Panc1 (cell line): Measurements from ENCODE around the gene SEC14L5. TPM values are rescaled to one million over a fixed set of nuclear protein-coding genes. Genes with fewer than 3 reads are reported as not detected.
A peak's percentile ranks its signal among the peaks of the same experiment; 100 is the strongest.

ENCODE experiments used
- ATAC-seq: fragments of 200-7000 bp; cut with Tn5 transposase; 2 replicates; pipeline ENCODE4 v1.9.1; 2020; ENCODE audit warnings: mild to moderate bottlenecking, moderate library complexity
- BruUV-seq: library from RNA; stranded (reverse); fragments of 400-500 nt; replicated peaks from 2 replicates; lab custom pipeline; 2021; lab: Mats Ljungman, UMichigan
- CTCF ChIA-PET: fragments of 300-600 bp; sonication (Branson Sonifier 250); formaldehyde crosslinking; loops from one replicate; lab custom pipeline; 2022; ENCODE audit warnings: antibody characterized with exemption; lab: Charles Lee
- POLR2A ChIA-PET: fragments of 300-600 bp; sonication (Branson Sonifier 250); formaldehyde crosslinking; loops from one replicate; lab custom pipeline; 2022; ENCODE audit warnings: antibody characterized with exemption; lab: Charles Lee
- DNase-seq: peaks from one replicate; pipeline ENCODE4 v3.0.0-alpha.2; 2010; ENCODE audit warnings: low read depth, low spot score
- H3K27ac ChIP-seq: 2 replicates; pipeline ENCODE4 v1.5.1; 2011; ENCODE audit warnings: mild to moderate bottlenecking, low read length, inconsistent platforms
- H3K27me3 ChIP-seq: fragments of 200-500 bp; sonication (Bioruptor generic); 2 replicates; pipeline ENCODE4 v1.6.0; 2014; ENCODE audit warnings: low read length, inconsistent platforms; ENCODE audit not compliant: control insufficient read depth, insufficient read depth
- H3K36me3 ChIP-seq: fragments of 200-500 bp; sonication (Bioruptor generic); 2 replicates; pipeline ENCODE4 v1.5.1; 2014; ENCODE audit warnings: inconsistent platforms, mild to moderate bottlenecking, low read length, moderate library complexity; ENCODE audit not compliant: control insufficient read depth, insufficient read depth
- H3K4me1 ChIP-seq: 2 replicates; pipeline ENCODE4 v1.5.1; 2011; ENCODE audit warnings: inconsistent platforms, mild to moderate bottlenecking, low read length, moderate library complexity; ENCODE audit not compliant: control insufficient read depth, insufficient read depth
- H3K4me3 ChIP-seq, 2 experiments: 2 replicates each; pipeline ENCODE4 v1.5.1; 2011 to 2012; ENCODE audit warnings: low read depth in 2 of 2, low read length in 2 of 2, mild to moderate bottlenecking in 2 of 2, inconsistent platforms in 1 of 2, moderate library complexity in 1 of 2
- H3K9me3 ChIP-seq: fragments of 200-500 bp; sonication (Bioruptor generic); 2 replicates; pipeline ENCODE4 v1.5.1; 2014; ENCODE audit warnings: low read depth, mild to moderate bottlenecking, inconsistent platforms, low read length, moderate library complexity; ENCODE audit not compliant: control insufficient read depth, insufficient read depth
- POLR2AphosphoS5 ChIP-seq: IDR thresholded peaks from 2 replicates; pipeline ENCODE4 v1.6.1; 2012; ENCODE audit warnings: mild to moderate bottlenecking, low read depth, low read length, moderate library complexity
- SIN3A ChIP-seq: IDR thresholded peaks from 2 replicates; pipeline ENCODE4 v1.6.1; 2012; ENCODE audit warnings: low read depth, mild to moderate bottlenecking, low read length, moderate library complexity, borderline replicate concordance; ENCODE audit not compliant: insufficient read depth
- TCF7L2 ChIP-seq: IDR thresholded peaks from 2 replicates; pipeline ENCODE4 v1.6.1; 2011; ENCODE audit warnings: mild to moderate bottlenecking, low read depth, low read length, inconsistent platforms
- in situ Hi-C: cut with HindIII; loops from 2 replicates; pipeline ENCODE4 v1.10.0; 2016; ENCODE audit warnings: low sequenced_read_pairs, low pct_unique_long_range_greater_than_20kb
- intact Hi-C: fragments of 100-400 bp; cut with micrococcal nuclease; formaldehyde crosslinking; loops from one replicate; pipeline ENCODE4 v1.10.0; 2022; ENCODE audit not compliant: unreplicated experiment
- total RNA-seq: library from RNA; stranded (reverse); gene quantifications from one replicate; pipeline ENCODE4 v1.2.1, GENCODE V29; 2021; ENCODE audit not compliant: unreplicated experiment
- TF ChIP-seq, protein P1 (sequence below), 2 experiments: IDR thresholded peaks; 2 replicates each; pipeline ENCODE4 v1.6.1; 2011 to 2012; ENCODE audit warnings: low read depth in 2 of 2, control low read depth in 1 of 2, low read length in 1 of 2, mild to moderate bottlenecking in 1 of 2, moderate library complexity in 1 of 2; ENCODE audit not compliant: insufficient read depth in 1 of 2
- TF ChIP-seq, protein P2 (sequence below): fragments of 450-650 bp; IDR thresholded peaks from 2 replicates; pipeline ENCODE4 v1.5.1; 2017; ENCODE audit warnings: mild to moderate bottlenecking

Gene SEC14L5
- total RNA-seq, 1 experiment from 2014 or later: 0.26 TPM

DNA sequence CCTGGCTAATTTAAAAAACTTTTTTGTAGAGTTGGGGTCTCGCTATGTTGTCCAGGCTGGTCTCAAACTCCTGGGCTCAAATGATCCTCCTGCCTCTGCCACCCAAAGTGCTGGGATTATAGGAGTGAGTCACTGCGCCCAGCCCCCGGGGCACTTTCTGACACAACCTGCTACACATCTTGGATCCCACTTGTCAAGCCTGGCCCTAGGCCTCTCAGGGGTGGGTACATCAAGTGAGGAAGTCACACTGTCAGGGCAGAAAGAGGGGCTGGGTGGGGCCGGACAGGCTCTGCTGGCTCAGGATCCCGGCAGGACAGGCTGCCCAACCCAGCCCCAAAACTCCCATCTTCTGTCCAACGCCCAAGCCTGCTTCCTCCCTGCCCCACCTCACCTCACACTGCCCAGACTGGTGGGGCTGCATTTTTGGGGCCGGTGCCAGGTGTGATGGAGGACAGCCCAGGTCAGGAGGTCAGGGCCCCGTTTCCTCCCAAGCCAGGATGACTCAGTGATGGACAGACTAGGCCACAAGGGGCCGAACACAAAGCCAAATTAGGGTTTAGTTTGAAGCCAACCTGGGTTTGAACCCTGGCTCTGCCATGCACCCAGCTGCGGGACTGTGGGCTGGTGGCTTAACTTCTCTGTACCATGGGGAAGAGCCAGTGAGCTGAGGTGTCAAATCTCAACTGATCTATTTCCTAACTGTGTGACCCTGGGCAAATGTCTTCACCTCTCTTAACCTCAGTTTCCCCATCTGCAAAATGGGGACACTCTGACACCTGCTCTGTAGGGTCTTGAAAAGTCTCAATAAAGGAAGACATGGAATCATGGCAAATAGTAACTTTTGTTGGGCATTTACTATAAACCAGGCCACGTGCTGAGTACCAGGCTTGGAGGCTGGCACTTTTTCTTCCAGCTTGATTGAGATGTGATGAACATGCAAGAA is 12.3 kb upstream of the SEC14L5 start:
- Histone ChIP-seq H3K27me3 (no peaks in the 10 kb centered on the region), H3K4me3 (no peak overlapping the region), H3K9me3 (no peaks in the 10 kb centered on the region), H3K36me3 (no peaks in the 10 kb centered on the region), H3K4me1 (peaks cover 74% of the 10 kb centered on the region), H3K27ac (peak overlapping the region; percentile 94)
- ChIA-PET CTCF (no interaction called here), POLR2A (interaction anchor here (0.6 kb wide), 1 partner anchor 88 kb away, joined by 5 read pairs; the partner anchor contains the start of gene NAGPA)
- BruUV-seq: no TSS peak
- no peak for DNase-seq
- peak; percentile 50 for ATAC-seq
- intact Hi-C loops (no loop called here), in situ Hi-C loops (no loop called here)
- peak; percentile 43; the same call in 1 of the 2 replicates for TF ChIP-seq POLR2AphosphoS5
- no peak for TF ChIP-seq TCF7L2

DNA sequence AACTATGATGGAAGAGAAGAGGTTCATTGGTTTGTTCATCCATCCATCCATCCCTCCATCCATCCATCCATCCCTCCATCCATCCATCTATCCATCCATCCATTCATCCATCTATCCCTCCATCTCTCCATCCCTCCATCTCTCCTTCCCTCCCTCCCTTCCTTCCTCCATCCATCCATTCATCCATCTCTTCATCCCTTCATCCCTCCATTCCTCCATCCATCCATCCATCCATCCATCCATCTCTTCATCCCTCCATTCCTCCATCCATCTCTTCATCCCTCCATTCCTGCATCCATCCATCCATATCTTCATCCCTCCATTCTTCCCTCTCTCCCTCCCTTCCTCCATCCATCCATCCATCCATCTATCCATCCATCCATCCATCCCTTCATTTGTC is 11.2 kb upstream of the SEC14L5 start:
- POLR2A ChIA-PET: no interaction called here
- BruUV-seq: no TSS peak
- intact Hi-C loops (no loop called here), in situ Hi-C loops (no loop called here)
- H3K27ac ChIP-seq: peak overlapping the region; percentile 71
- no peak for TF ChIP-seq TCF7L2
- TF ChIP-seq, protein P1, sequence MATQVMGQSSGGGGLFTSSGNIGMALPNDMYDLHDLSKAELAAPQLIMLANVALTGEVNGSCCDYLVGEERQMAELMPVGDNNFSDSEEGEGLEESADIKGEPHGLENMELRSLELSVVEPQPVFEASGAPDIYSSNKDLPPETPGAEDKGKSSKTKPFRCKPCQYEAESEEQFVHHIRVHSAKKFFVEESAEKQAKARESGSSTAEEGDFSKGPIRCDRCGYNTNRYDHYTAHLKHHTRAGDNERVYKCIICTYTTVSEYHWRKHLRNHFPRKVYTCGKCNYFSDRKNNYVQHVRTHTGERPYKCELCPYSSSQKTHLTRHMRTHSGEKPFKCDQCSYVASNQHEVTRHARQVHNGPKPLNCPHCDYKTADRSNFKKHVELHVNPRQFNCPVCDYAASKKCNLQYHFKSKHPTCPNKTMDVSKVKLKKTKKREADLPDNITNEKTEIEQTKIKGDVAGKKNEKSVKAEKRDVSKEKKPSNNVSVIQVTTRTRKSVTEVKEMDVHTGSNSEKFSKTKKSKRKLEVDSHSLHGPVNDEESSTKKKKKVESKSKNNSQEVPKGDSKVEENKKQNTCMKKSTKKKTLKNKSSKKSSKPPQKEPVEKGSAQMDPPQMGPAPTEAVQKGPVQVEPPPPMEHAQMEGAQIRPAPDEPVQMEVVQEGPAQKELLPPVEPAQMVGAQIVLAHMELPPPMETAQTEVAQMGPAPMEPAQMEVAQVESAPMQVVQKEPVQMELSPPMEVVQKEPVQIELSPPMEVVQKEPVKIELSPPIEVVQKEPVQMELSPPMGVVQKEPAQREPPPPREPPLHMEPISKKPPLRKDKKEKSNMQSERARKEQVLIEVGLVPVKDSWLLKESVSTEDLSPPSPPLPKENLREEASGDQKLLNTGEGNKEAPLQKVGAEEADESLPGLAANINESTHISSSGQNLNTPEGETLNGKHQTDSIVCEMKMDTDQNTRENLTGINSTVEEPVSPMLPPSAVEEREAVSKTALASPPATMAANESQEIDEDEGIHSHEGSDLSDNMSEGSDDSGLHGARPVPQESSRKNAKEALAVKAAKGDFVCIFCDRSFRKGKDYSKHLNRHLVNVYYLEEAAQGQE (IDR thresholded peaks at IDR 0.05; ENCODE audit: insufficient read depth in 1 of 2, low read depth in 2 of 2, low read length in 1 of 2): no peak
- CTCF ChIA-PET: no interaction called here
- H3K9me3 ChIP-seq: no peaks in the 10 kb centered on the region
- H3K4me1 ChIP-seq: peaks cover 73% of the 10 kb centered on the region
- H3K4me3 ChIP-seq: no peak overlapping the region
- no peaks in the 10 kb centered on the region for H3K27me3 ChIP-seq
- no peak for DNase-seq
- ATAC-seq: no peak
- H3K36me3 ChIP-seq: no peaks in the 10 kb centered on the region

DNA sequence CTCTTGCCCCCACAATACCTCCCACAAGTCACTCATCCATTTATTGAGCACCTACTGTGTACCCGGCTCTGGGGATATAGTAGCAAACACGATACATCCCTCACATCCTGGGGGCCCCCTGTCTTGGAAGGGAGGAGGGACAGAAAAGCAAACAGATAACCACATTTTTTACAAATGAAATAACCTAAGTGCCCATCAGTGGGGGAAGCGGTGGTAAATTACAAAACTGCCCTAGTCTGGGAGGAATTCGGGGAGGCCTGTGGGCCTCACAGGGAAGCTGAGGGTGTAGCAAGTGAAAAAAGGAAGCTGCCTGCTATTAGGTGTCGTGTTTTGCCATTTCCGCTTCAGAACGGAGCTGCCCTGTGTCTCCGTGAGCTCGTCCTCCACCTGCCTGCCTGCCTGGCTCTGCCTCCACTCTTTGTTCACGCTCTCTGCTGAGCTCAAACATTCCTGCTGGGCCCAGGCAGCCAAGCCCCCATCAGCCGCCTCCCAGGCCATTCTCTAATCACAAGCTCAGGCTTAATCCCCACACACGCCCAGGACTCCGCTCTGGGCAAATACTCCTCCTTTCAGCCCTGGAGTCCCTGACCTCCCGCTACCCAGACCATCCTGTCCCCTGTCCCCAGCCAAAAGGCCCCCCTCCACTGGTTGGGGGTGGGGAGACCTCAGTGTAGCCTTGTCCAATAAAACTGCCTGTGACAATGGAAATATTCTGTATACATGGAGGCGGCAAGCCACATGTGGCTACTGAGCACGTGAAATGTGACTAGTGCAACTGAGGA is 10.2 kb upstream of the SEC14L5 start:
- CTCF ChIA-PET: no interaction called here

More for the DNA sequence above, 10.2 kb upstream of the SEC14L5 start:
- no peak for ATAC-seq
- Histone ChIP-seq H3K27ac (peak overlapping the region; percentile 71), H3K36me3 (no peaks in the 10 kb centered on the region), H3K9me3 (no peaks in the 10 kb centered on the region), H3K27me3 (no peaks in the 10 kb centered on the region), H3K4me3 (no peak overlapping the region), H3K4me1 (peaks cover 66% of the 10 kb centered on the region)
- TF ChIP-seq TCF7L2 (no peak), SIN3A (no peak), POLR2AphosphoS5 (no peak)
- TF ChIP-seq, protein P2, sequence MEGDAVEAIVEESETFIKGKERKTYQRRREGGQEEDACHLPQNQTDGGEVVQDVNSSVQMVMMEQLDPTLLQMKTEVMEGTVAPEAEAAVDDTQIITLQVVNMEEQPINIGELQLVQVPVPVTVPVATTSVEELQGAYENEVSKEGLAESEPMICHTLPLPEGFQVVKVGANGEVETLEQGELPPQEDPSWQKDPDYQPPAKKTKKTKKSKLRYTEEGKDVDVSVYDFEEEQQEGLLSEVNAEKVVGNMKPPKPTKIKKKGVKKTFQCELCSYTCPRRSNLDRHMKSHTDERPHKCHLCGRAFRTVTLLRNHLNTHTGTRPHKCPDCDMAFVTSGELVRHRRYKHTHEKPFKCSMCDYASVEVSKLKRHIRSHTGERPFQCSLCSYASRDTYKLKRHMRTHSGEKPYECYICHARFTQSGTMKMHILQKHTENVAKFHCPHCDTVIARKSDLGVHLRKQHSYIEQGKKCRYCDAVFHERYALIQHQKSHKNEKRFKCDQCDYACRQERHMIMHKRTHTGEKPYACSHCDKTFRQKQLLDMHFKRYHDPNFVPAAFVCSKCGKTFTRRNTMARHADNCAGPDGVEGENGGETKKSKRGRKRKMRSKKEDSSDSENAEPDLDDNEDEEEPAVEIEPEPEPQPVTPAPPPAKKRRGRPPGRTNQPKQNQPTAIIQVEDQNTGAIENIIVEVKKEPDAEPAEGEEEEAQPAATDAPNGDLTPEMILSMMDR: no peak
- TF ChIP-seq, protein P1 (IDR thresholded peaks at IDR 0.05; ENCODE audit: insufficient read depth in 1 of 2, low read depth in 2 of 2, low read length in 1 of 2): no peak
- POLR2A ChIA-PET: interaction anchor here (1.0 kb wide), 1 partner anchor 8 kb away, joined by 3 read pairs; no protein-coding TSS in a partner anchor
- BruUV-seq: no TSS peak
- DNase-seq: no peak
- in situ Hi-C loops (no loop called here), intact Hi-C loops (no loop called here)
